GM12891 (cell line): ENCODE measurements around the gene BTF3L4.

Experiments used
- POLR2A ChIP-seq: IDR thresholded peaks from 2 replicates; pipeline ENCODE4 v1.6.1; 2011; ENCODE audit warnings: low read depth, low read length, control low read depth
- POLR2AphosphoS5 ChIP-seq: IDR thresholded peaks from 2 replicates; pipeline ENCODE4 v1.6.1; 2011; ENCODE audit warnings: low read depth, low read length, control low read depth
- POU2F2 ChIP-seq: IDR thresholded peaks from 2 replicates; pipeline ENCODE4 v1.6.1; 2011; ENCODE audit warnings: low read depth, mild to moderate bottlenecking, control low read depth, low read length, moderate library complexity
- SPI1 ChIP-seq: IDR thresholded peaks from 2 replicates; pipeline ENCODE4 v1.6.1; 2011; ENCODE audit warnings: low read depth, low read length, control low read depth
- TAF1 ChIP-seq: IDR thresholded peaks from 2 replicates; pipeline ENCODE4 v1.6.1; 2011; ENCODE audit warnings: low read depth, low read length, control low read depth

DNA sequence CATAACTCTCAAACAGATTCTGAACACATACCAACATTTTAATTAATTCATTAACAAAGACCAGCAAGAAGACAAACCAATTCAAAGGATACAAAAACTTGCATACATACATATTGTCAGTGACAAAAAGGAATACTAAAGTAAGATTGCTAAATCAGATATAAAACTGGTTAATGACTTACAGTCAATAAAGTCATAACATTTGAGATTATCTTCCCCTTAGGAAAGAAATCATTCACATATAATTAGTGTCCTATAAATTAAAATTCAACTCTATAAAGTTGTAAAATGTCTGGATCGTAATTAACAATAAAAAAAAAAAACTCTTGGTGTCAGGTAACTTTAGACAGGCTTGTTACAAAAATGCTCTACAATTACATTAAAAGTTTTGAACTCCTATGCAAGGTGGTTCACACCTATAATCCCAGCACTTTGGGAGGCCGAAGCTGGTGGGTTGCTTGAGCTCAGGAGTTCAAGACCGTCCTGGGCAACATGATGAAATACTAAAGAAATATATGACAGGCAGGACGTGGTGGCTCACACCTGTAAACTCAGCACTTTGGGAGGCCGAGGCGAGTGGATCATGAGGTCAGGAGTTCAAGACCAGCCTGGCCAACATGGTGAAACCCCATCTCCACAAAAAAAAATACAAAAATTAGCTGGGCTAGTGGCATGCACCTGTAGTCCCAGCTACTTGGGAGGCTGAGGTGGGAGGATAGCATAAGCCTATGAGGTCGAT lies 47.9 kb upstream of the BTF3L4 start:
- no peak for TF ChIP-seq POLR2A
- no peak for TF ChIP-seq POLR2AphosphoS5
- no peak for TF ChIP-seq TAF1
- no peak for TF ChIP-seq SPI1
- TF ChIP-seq POU2F2, result no peak
